VCaP (cell line): ENCODE results near the gene NEURL2.
A peak's percentile ranks its signal among the peaks of the same experiment; 100 is the strongest.

Source experiments
- H3K27ac ChIP-seq: fragments of 450-650 bp; 2 replicates; pipeline ENCODE4 v1.5.1; 2017
- CTCF ChIP-seq: fragments of 450-650 bp; conservative IDR thresholded peaks from 2 replicates; pipeline ENCODE4 v1.5.1; 2017; ENCODE audit warnings: mild to moderate bottlenecking, moderate library complexity

NEURL2 gene

GRCh38 chr20:45917790-45918141 is 26.8 kb upstream of the NEURL2 start:
- TF ChIP-seq CTCF = no peak
- H3K27ac ChIP-seq = no peak overlapping the region

- no peak for TF ChIP-seq CTCF
- H3K27ac ChIP-seq = no peak overlapping the region
Measured at GRCh38 chr20:45913116-45913515, 22.1 kb upstream of the NEURL2 start.

GRCh38 chr20:45912344-45912682 is 21.3 kb upstream of the NEURL2 start:
- no peak for TF ChIP-seq CTCF
- peak overlapping the region; percentile 51; the same call in 1 of the 2 replicates for H3K27ac ChIP-seq

DNA sequence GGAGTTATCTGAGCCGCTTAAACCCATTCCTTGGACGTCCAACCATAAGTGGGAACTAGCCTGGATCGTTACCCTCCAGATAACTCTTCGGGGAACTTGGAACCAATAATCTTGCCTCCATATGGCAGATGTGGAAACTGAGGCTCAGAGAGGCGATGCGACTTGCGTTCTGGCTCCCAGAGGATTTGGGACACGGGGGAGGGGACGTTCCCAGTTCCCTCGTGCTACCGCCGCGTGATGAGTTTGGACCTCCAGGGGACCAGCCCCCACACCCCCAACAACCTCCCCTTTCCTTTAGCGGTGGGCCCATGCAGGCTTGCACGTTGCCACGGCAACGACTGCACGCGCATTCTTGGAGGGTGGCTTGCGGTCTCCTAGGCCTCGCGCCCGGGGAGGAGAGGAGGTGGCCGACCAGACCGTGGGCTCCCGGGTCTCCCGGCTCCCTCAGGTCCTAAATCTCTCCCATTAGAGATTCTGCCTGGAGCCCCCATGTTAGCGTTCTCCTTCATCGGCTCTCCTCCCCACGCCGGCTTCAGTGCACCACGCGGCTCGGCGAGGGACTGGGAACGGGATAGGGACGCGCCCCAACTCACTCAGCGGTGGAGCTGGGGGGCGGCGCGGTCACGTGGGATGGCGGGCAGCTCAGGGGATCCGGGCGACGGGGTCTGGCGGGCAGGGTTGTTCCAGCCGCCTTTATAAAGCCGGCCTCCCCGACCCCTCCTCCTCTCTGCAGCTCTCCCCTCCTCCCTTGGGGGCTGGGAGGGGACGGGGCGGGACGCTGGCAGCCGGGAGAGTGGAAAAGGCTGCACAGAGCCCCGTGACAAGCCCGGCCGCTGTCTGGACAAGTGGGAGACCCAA is 20.7 kb upstream of the NEURL2 start, which contains the start of gene PLTP:
TSS of gene PLTP (minus strand) at position 670 of the 858 bp plus-strand sequence. CDS start 703 bp downstream, outside the sequence.
- H3K27ac ChIP-seq = peak within 1 kb of the TSS; percentile 51; the same call in 1 of the 2 replicates
- TF ChIP-seq CTCF = no peak

GRCh38 chr20:45910670-45911485 is 19.9 kb upstream of the NEURL2 start:
- peak overlapping the region; percentile 51; the same call in 1 of the 2 replicates for H3K27ac ChIP-seq
- no peak for TF ChIP-seq CTCF

- H3K27ac ChIP-seq = no peak overlapping the region
- no peak for TF ChIP-seq CTCF
Measured at GRCh38 chr20:45909817-45910669, 19.0 kb upstream of the NEURL2 start.
